H1 (cell line): ENCODE measurements around the gene KLHL8. TPM values are rescaled to one million over a fixed set of nuclear protein-coding genes. Genes with fewer than 3 reads are reported as not detected.

Experiments used
- CTCF ChIA-PET: fragments of 300-600 bp; sonication (Branson Sonifier 250); formaldehyde crosslinking; loops from one replicate; lab custom pipeline; 2021; ENCODE audit not compliant: partially characterized antibody; lab: Charles Lee
- POLR2A ChIA-PET: fragments of 300-600 bp; sonication (Branson Sonifier 250); formaldehyde crosslinking; loops from one replicate; lab custom pipeline; 2021; ENCODE audit warnings: inconsistent platforms; ENCODE audit not compliant: partially characterized antibody; lab: Charles Lee
- DNase-seq, 2 experiments: peaks; one replicate each; pipeline versions ENCODE4 v3.0.0 to v3.0.0-alpha.2; 2010 to 2022; ENCODE audit warnings: low spot score in 2 of 2, low read depth in 1 of 2, mixed read lengths in 1 of 2
- FAIRE-seq: peaks from 2 replicates; lab custom pipeline; 2011; peaks lifted over from hg19 to GRCh38; lab: Jason Lieb, UNC
- H2AFZ ChIP-seq: 2 replicates; pipeline ENCODE4 v1.8.1; 2012; ENCODE audit warnings: low read length, inconsistent platforms
- H2AK5ac ChIP-seq: 2 replicates; pipeline ENCODE4 v1.6.1; 2013; ENCODE audit warnings: low read depth, low read length
- H2BK120ac ChIP-seq: replicated peaks from 2 replicates; pipeline ENCODE3; 2013; ENCODE audit warnings: low read depth, low read length, inconsistent platforms
- H2BK12ac ChIP-seq: 2 replicates; pipeline ENCODE4 v1.6.1; 2013; ENCODE audit warnings: low read depth, low read length
- H2BK15ac ChIP-seq: 2 replicates; pipeline ENCODE4 v1.6.1; 2013; ENCODE audit warnings: low read length
- H2BK20ac ChIP-seq: 2 replicates; pipeline ENCODE4 v1.6.1; 2013; ENCODE audit warnings: low read length
- H2BK5ac ChIP-seq: 2 replicates; pipeline ENCODE4 v1.6.1; 2013; ENCODE audit warnings: low read depth, low read length
- H3K14ac ChIP-seq: 2 replicates; pipeline ENCODE4 v1.6.1; 2013; ENCODE audit warnings: inconsistent platforms; ENCODE audit not compliant: insufficient read length
- H3K18ac ChIP-seq: 2 replicates; pipeline ENCODE4 v1.6.1; 2013; ENCODE audit warnings: low read length; ENCODE audit errors: extremely low read depth
- H3K23ac ChIP-seq: 2 replicates; pipeline ENCODE4 v1.6.1; 2013; ENCODE audit warnings: inconsistent platforms; ENCODE audit not compliant: insufficient read length
- H3K23me2 ChIP-seq: 2 replicates; pipeline ENCODE4 v1.6.1; 2013; ENCODE audit warnings: low read depth, low read length
- H3K27ac ChIP-seq: 2 replicates; pipeline ENCODE4 v1.6.1; 2011; ENCODE audit warnings: low read depth, low read length, inconsistent platforms
- H3K27me3 ChIP-seq, 4 experiments: replicated peaks in 1 of 4; 1 replicate in 1 of 4; 2 replicates in 3 of 4; pipeline versions ENCODE4 v1.6.1 to v1.8.1; 2011 to 2013; ENCODE audit warnings: low read length in 3 of 4, mild to moderate bottlenecking in 3 of 4, inconsistent platforms in 2 of 4, mixed read lengths in 2 of 4, moderate library complexity in 1 of 4; ENCODE audit not compliant: control insufficient read depth in 3 of 4, insufficient read depth in 3 of 4; ENCODE audit errors: extremely low read depth in 1 of 4
- H3K36me3 ChIP-seq, 4 experiments: 2 replicates each; pipeline versions ENCODE4 v1.6.1 to v1.8.1; 2011 to 2013; ENCODE audit warnings: mild to moderate bottlenecking in 4 of 4, low read length in 3 of 4, moderate library complexity in 2 of 4, control low read depth in 1 of 4, inconsistent platforms in 1 of 4; ENCODE audit not compliant: insufficient read depth in 4 of 4, control insufficient read depth in 2 of 4
- H3K4ac ChIP-seq: replicated peaks from 2 replicates; pipeline ENCODE3; 2013; ENCODE audit warnings: low read length, low read depth, mixed read lengths, inconsistent platforms; ENCODE audit not compliant: insufficient read length
- H3K4me1 ChIP-seq, 4 experiments: replicated peaks in 1 of 4; 1 replicate in 1 of 4; 2 replicates in 3 of 4; pipeline versions ENCODE4 v1.6.1 to v1.8.1; 2011 to 2013; ENCODE audit warnings: low read length in 3 of 4, inconsistent platforms in 2 of 4, mixed read lengths in 1 of 4; ENCODE audit not compliant: insufficient read depth in 4 of 4, control insufficient read depth in 3 of 4
- H3K4me2 ChIP-seq, 2 experiments: 2 replicates each; pipeline versions ENCODE4 v1.6.1 to v1.8.1; 2011 to 2013; ENCODE audit warnings: low read depth in 2 of 2, low read length in 2 of 2, control low read depth in 1 of 2, inconsistent platforms in 1 of 2, mild to moderate bottlenecking in 1 of 2; ENCODE audit not compliant: insufficient read depth in 1 of 2
- H3K4me3 ChIP-seq, 4 experiments: fragments of 200-600, 300-600 bp in 1 of 4; sonication (generic), shearing (Covaris generic), sonication (Bioruptor Twin) in 1 of 4; 2 replicates each; pipeline versions ENCODE4 v1.5.1 to v1.8.1; 2011 to 2016; ENCODE audit warnings: low read length in 4 of 4, low read depth in 3 of 4, control low read depth in 2 of 4, inconsistent platforms in 2 of 4, mild to moderate bottlenecking in 2 of 4, mixed read lengths in 1 of 4, moderate library complexity in 1 of 4; ENCODE audit not compliant: insufficient read depth in 2 of 4; ENCODE audit errors: extremely low read depth in 1 of 4
- H3K56ac ChIP-seq: replicated peaks from 2 replicates; pipeline ENCODE3; 2013; ENCODE audit warnings: low read depth, mild to moderate bottlenecking, mixed read lengths, low read length, inconsistent platforms; ENCODE audit not compliant: insufficient read length
- H3K79me1 ChIP-seq: 2 replicates; pipeline ENCODE4 v1.6.1; 2013; ENCODE audit warnings: low read depth, low read length, control low read depth
- H3K79me2 ChIP-seq, 2 experiments: 2 replicates each; pipeline versions ENCODE4 v1.6.1 to v1.8.1; 2012 to 2013; ENCODE audit warnings: low read length in 2 of 2, mild to moderate bottlenecking in 2 of 2, inconsistent platforms in 1 of 2; ENCODE audit not compliant: insufficient read depth in 2 of 2, control insufficient read depth in 1 of 2
- H3K9ac ChIP-seq, 4 experiments: replicated peaks in 1 of 4; 1 replicate in 1 of 4; 2 replicates in 3 of 4; pipeline versions ENCODE4 v1.6.1 to v1.8.1; 2011 to 2013; ENCODE audit warnings: low read depth in 3 of 4, low read length in 3 of 4, control low read depth in 2 of 4, mild to moderate bottlenecking in 2 of 4, moderate library complexity in 2 of 4, inconsistent platforms in 1 of 4; ENCODE audit errors: extremely low read depth in 1 of 4
- H3K9me3 ChIP-seq, 2 experiments: 2 replicates each; pipeline versions ENCODE4 v1.6.1 to v1.8.1; 2012 to 2013; ENCODE audit warnings: mild to moderate bottlenecking in 2 of 2, moderate library complexity in 2 of 2, control low read depth in 1 of 2, inconsistent platforms in 1 of 2, low read depth in 1 of 2, low read length in 1 of 2, mixed read lengths in 1 of 2; ENCODE audit not compliant: insufficient read depth in 2 of 2
- H4K20me1 ChIP-seq, 2 experiments: replicated peaks in 1 of 2; 2 replicates each; pipeline versions ENCODE3 to v1.8.1; 2011 to 2013; ENCODE audit warnings: inconsistent platforms in 2 of 2, low read length in 2 of 2, mild to moderate bottlenecking in 1 of 2; ENCODE audit not compliant: insufficient read depth in 2 of 2, control insufficient read depth in 1 of 2
- H4K5ac ChIP-seq: 2 replicates; pipeline ENCODE4 v1.6.1; 2013; ENCODE audit warnings: low read length, low read depth, mixed read lengths, inconsistent platforms; ENCODE audit not compliant: insufficient read length
- H4K8ac ChIP-seq: 2 replicates; pipeline ENCODE4 v1.8.0; 2013; ENCODE audit warnings: mild to moderate bottlenecking, moderate library complexity, low read length, inconsistent platforms; ENCODE audit not compliant: insufficient read depth; ENCODE audit errors: extremely low read depth
- H4K91ac ChIP-seq: replicated peaks from 2 replicates; pipeline ENCODE3; 2013; ENCODE audit warnings: low read length, mixed read lengths, inconsistent platforms; ENCODE audit not compliant: insufficient read length
- JUN ChIP-seq: IDR thresholded peaks from 2 replicates; pipeline ENCODE4 v1.6.1; 2011; ENCODE audit warnings: low read depth, mild to moderate bottlenecking, improper control_type of control experiment, low read length
- POLR2A ChIP-seq, 2 experiments: IDR thresholded peaks; 1 replicate in 1 of 2; 2 replicates in 1 of 2; pipeline ENCODE4 v1.6.1; 2011; ENCODE audit warnings: low read depth in 2 of 2, low read length in 2 of 2, mild to moderate bottlenecking in 2 of 2; ENCODE audit errors: control extremely low read depth in 1 of 2
- SP1 ChIP-seq: IDR thresholded peaks from 2 replicates; pipeline ENCODE4 v1.6.1; 2011; ENCODE audit warnings: low read depth, low read length
- WGBS, 2 experiments: shearing (Covaris generic) in 1 of 2; methylation state at CpG; one replicate each; pipeline versions ENCODE4 v1.1.6 to v1.1.7; 2013 to 2015; ENCODE audit warnings: low lambda C conversion rate in 2 of 2, mixed read lengths in 2 of 2, inconsistent platforms in 1 of 2, low coverage in 1 of 2, missing lambda C conversion rate in 1 of 2; ENCODE audit not compliant: insufficient replicate concordance in 2 of 2, insufficient coverage in 1 of 2, insufficient read length in 1 of 2; ENCODE audit errors: extremely low coverage in 1 of 2, missing lambda C conversion rate in 1 of 2; 5-methylcytosine and 5-hydroxymethylcytosine counted together
- polyA plus RNA-seq, 7 experiments: library from polyadenylated mRNA; depleted of rRNA in 3 of 7; stranded (reverse) in 5 of 7; unstranded in 2 of 7; fragments of >200 nt in 5 of 7; fragments of 200-250 nt in 2 of 7; gene quantifications; 1 replicate in 5 of 7; 2 replicates in 1 of 7; 4 replicates in 1 of 7; pipeline versions ENCODE4 v1.2.1 to v1.2.3, GENCODE V29; 2011 to 2013; ENCODE audit warnings: missing spikeins in 2 of 7, mixed read lengths in 2 of 7
- total RNA-seq: library from RNA; stranded (reverse); fragmentation: NEBNext Ultra II Directional; extraction: Animal tissue kit (Norgen Biotek cat#: 25700); gene quantifications from 2 replicates; pipeline ENCODE4 v1.2.1, GENCODE V29; 2021

KLHL8 gene
- total and polyA plus RNA-seq, 2 of the 8 experiments (the other 6 are each of a cell fraction or from before 2014, with no cell fraction given) = 0.94 to 8.1 TPM

DNA sequence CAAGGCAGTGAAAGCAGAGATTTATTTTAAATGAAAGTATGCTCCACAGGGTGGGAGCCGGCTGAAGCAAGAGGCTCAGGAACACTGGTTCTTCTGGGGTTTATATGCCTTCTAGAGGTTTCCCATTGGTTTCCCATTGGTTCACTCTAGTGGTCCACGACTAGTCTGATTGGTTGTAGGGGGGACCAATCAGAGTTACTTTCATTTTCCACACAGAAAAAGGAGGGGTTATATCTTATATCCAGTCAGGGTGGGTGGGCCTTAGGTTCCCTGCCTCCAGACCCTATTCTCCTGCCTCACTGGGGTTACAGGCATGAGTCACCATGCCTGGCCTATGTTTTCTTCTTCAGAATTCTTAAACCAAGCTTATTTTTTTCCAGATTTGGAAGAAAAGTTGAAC lies 101.6 kb downstream of the KLHL8 start:
- no peak for FAIRE-seq
- no peak overlapping the region for H3K27ac ChIP-seq

More for the DNA sequence above, 101.6 kb downstream of the KLHL8 start:
- H4K5ac ChIP-seq = no peak overlapping the region
- 0 out of 2 replicates have a peak, but pooled peaks have one; percentile 23 for TF ChIP-seq SP1
- TF ChIP-seq POLR2A (IDR thresholded peaks at IDR 0.05; ENCODE audit: control extremely low read depth in 1 of 2, low read depth in 2 of 2, low read length in 2 of 2) = peak in 1 of 2 experiments; percentile 32; a peak in 1 of 3 replicates
- TF ChIP-seq JUN = no peak
- ChIA-PET CTCF (interaction anchor here (1.2 to 3.2 kb wide), 7 partner anchors 14 to 196 kb away, joined by 3 to 17 read pairs (median 6); no protein-coding TSS in a partner anchor), POLR2A (interaction anchor here (0.8 kb wide), 1 partner anchor 273 kb away, joined by 3 read pairs; no protein-coding TSS in a partner anchor)
- no peak overlapping the region for H3K56ac ChIP-seq
- no peak overlapping the region for H3K4ac ChIP-seq
- no peak overlapping the region for H3K9ac ChIP-seq
- peaks cover 1 to 3% of the 10 kb centered on the region in 2 experiments for H4K20me1 ChIP-seq
- H3K23ac ChIP-seq = no peak overlapping the region
- H2BK20ac ChIP-seq = no peak overlapping the region
- peaks cover 0 to 5% (median 2%) of the 10 kb centered on the region in 4 experiments; a peak in 4 of 7 replicates for H3K4me1 ChIP-seq
- H4K8ac ChIP-seq = no peak overlapping the region
- H3K14ac ChIP-seq = no peak overlapping the region
- no peak overlapping the region for H4K91ac ChIP-seq
- no peaks in the 10 kb centered on the region; the same call in 1 of the 2 replicates for H3K79me1 ChIP-seq
- H3K79me2 ChIP-seq = peaks cover 0 to 16% of the 10 kb centered on the region in 2 experiments; a peak in 2 of 4 replicates
- no peak overlapping the region for H2AFZ ChIP-seq
- H3K23me2 ChIP-seq = no peaks in the 10 kb centered on the region; the same call in 1 of the 2 replicates
- H2BK5ac ChIP-seq = no peak overlapping the region; the same call in 1 of the 2 replicates
- no peaks in the 10 kb centered on the region for H3K9me3 ChIP-seq
- H3K36me3 ChIP-seq = peaks cover 6 to 43% (median 18%) of the 10 kb centered on the region in 4 experiments
- H2BK12ac ChIP-seq = no peak overlapping the region
- no peak overlapping the region for H2BK15ac ChIP-seq
- H2BK120ac ChIP-seq = no peak overlapping the region
- no peak overlapping the region for H3K4me2 ChIP-seq
- no peaks in the 10 kb centered on the region for H3K27me3 ChIP-seq
- H2AK5ac ChIP-seq = no peak overlapping the region
- no peak for DNase-seq
- WGBS, 2 experiments = 97% methylated on average over 2 of the region's 2 CpGs; no CpG with 5 or more reads in 1 of the 2 experiments
- H3K4me3 ChIP-seq = no peak overlapping the region
- no peak overlapping the region for H3K18ac ChIP-seq
